22Rv1 (cell line): ENCODE data around the gene ZNF239.

Experiments
- CTCF ChIP-seq: fragments of 450-650 bp; IDR thresholded peaks from 2 replicates; pipeline ENCODE4 v1.5.1; 2017; ENCODE audit warnings: mild to moderate bottlenecking
- ZFX ChIP-seq: fragments of 450-650 bp; IDR thresholded peaks from 2 replicates; pipeline ENCODE4 v1.6.1; 2017; ENCODE audit warnings: antibody characterized with exemption, borderline replicate concordance

- TF ChIP-seq CTCF (no peak), ZFX (no peak)
These were observed 490 bp upstream of the ZNF239 start for GRCh38 chr10:43574906-43575305.
